Esophagus muscularis mucosa (tissue), 4 donors: ENCODE measurements around the gene UBLCP1. TPM values are rescaled to one million over a fixed set of nuclear protein-coding genes. Genes with fewer than 3 reads are reported as not detected.

Source experiments
- DNase-seq: peaks from one replicate; pipeline ENCODE4 v3.0.0-alpha.2; 2017; ENCODE audit errors: extremely low spot score
- H3K27ac ChIP-seq, 4 donors: fragments of 200-600 bp; sonication (generic); replicated peaks in 1 of 4; 1 replicate in 3 of 4; 2 replicates in 1 of 4; pipeline ENCODE4 v1.5.1; 2016 to 2019; ENCODE audit warnings: mild to moderate bottlenecking in 1 of 4
- H3K27me3 ChIP-seq, 4 donors: fragments of 200-600 bp; sonication (generic); one replicate each; pipeline versions ENCODE4 v1.5.1 to v1.6.0; 2016 to 2019
- H3K36me3 ChIP-seq, 4 donors: fragments of 200-600 bp; sonication (generic); one replicate each; pipeline ENCODE4 v1.5.1; 2016 to 2019
- H3K4me1 ChIP-seq, 4 donors: fragments of 200-600 bp; sonication (generic); one replicate each; pipeline ENCODE4 v1.5.1; 2016 to 2019
- H3K4me3 ChIP-seq, 4 donors: fragments of 200-600 bp; sonication (generic); 1 replicate in 2 of 4; 2 replicates in 2 of 4; pipeline ENCODE4 v1.5.1; 2016 to 2019; ENCODE audit warnings: mild to moderate bottlenecking in 4 of 4, moderate library complexity in 1 of 4
- H3K9me3 ChIP-seq, 4 donors: fragments of 200-600 bp; sonication (generic); 1 replicate in 3 of 4; 2 replicates in 1 of 4; pipeline ENCODE4 v1.5.1; 2016 to 2019
- EP300 ChIP-seq: sonication (generic); formaldehyde crosslinking; IDR thresholded peaks from one replicate; pipeline ENCODE4 v1.6.1; 2017; ENCODE audit warnings: antibody characterized with exemption
- POLR2A ChIP-seq: fragments of 450-650 bp; IDR thresholded peaks from one replicate; pipeline ENCODE4 v1.6.1; 2017; ENCODE audit warnings: antibody characterized with exemption, moderate library complexity, mild to moderate bottlenecking, low read depth
- POLR2AphosphoS5 ChIP-seq, 2 donors: sonication (generic); formaldehyde crosslinking; IDR thresholded peaks; one replicate each; pipeline ENCODE4 v1.6.1; 2017; ENCODE audit warnings: antibody characterized with exemption in 2 of 2
- WGBS: methylation state at CpG from one replicate; pipeline ENCODE4 v1.1.5; 2018; 5-methylcytosine and 5-hydroxymethylcytosine counted together
- intact Hi-C: fragments of 100-400 bp; cut with DNase I; formaldehyde crosslinking; loops from one replicate; pipeline ENCODE4 v1.15.1; 2023
- total RNA-seq, 4 donors: library from RNA; depleted of rRNA; stranded (reverse); fragments of >200 nt; gene quantifications; one replicate each; pipeline versions ENCODE4 v1.1.0 to v1.2.1, GENCODE V29; 2016
- TF ChIP-seq, protein P1 (sequence below), 3 experiments: fragments of 200-600 bp in 2 of 3; fragments of 450-650 bp in 1 of 3; sonication (generic) in 2 of 3; IDR thresholded peaks; one replicate each; pipeline ENCODE4 v1.5.1; 2017 to 2019; ENCODE audit warnings: antibody characterized with exemption in 3 of 3, mild to moderate bottlenecking in 2 of 3, moderate library complexity in 1 of 3

Gene UBLCP1
- total RNA-seq, 4 donors from 2014 or later, result 17.5 to 22.8 (median 21.1) TPM

- no peaks in the 10 kb centered on the region for H3K9me3 ChIP-seq
- no peak overlapping the region for H3K4me3 ChIP-seq
- H3K27ac ChIP-seq, result no peak overlapping the region
- intact Hi-C loops, result no loop called here
- 80% methylated on average over 2 of the region's 2 CpGs for WGBS
- no peaks in the 10 kb centered on the region for H3K36me3 ChIP-seq
- no peaks in the 10 kb centered on the region for H3K27me3 ChIP-seq
- TF ChIP-seq EP300 (no peak), POLR2AphosphoS5 (IDR thresholded peaks at IDR 0.05) (no peak), POLR2A (no peak)
- TF ChIP-seq, protein P1, sequence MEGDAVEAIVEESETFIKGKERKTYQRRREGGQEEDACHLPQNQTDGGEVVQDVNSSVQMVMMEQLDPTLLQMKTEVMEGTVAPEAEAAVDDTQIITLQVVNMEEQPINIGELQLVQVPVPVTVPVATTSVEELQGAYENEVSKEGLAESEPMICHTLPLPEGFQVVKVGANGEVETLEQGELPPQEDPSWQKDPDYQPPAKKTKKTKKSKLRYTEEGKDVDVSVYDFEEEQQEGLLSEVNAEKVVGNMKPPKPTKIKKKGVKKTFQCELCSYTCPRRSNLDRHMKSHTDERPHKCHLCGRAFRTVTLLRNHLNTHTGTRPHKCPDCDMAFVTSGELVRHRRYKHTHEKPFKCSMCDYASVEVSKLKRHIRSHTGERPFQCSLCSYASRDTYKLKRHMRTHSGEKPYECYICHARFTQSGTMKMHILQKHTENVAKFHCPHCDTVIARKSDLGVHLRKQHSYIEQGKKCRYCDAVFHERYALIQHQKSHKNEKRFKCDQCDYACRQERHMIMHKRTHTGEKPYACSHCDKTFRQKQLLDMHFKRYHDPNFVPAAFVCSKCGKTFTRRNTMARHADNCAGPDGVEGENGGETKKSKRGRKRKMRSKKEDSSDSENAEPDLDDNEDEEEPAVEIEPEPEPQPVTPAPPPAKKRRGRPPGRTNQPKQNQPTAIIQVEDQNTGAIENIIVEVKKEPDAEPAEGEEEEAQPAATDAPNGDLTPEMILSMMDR (IDR thresholded peaks at IDR 0.05), result no peak
- H3K4me1 ChIP-seq, result no peaks in the 10 kb centered on the region
- DNase-seq, result no peak
Measured at GRCh38 chr5:159217236-159217635, 45.9 kb upstream of the UBLCP1 start.

GRCh38 chr5:159218595-159219023 lies 44.5 kb upstream of the UBLCP1 start:
- WGBS, result 76% methylated on average over 2 of the region's 2 CpGs

DNA sequence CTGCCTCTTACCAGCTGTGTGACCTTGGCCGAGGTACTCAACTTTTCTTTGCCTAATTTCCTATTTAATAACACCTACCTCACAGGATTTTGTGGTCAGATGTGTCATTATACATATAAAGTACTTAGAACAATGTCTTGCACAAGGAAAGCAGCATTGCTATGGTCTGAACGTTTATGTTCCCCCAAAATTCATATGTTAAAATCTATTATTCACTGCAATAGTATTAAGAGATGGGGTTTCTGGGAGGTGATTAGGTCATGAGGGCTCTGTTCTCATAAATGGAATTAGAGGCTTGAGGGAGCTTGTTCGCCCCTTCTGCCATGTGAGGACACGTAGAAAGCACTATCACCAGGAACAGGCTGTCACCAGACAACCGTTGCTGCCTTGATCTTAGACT lies 42.9 kb upstream of the UBLCP1 start:
- no peak for DNase-seq
- 79% methylated on average over 5 of the region's 5 CpGs for WGBS
- Histone ChIP-seq H3K27me3 (peaks cover 0 to 2% (median 0%) of the 10 kb centered on the region in 4 donors), H3K4me1 (no peaks in the 10 kb centered on the region), H3K36me3 (no peaks in the 10 kb centered on the region), H3K27ac (no peak overlapping the region), H3K4me3 (no peak overlapping the region), H3K9me3 (no peaks in the 10 kb centered on the region)
- intact Hi-C loops, result no loop called here
- no peak for TF ChIP-seq POLR2A
- TF ChIP-seq, protein P1 (IDR thresholded peaks at IDR 0.05), result no peak
- TF ChIP-seq EP300, result no peak
- no peak for TF ChIP-seq POLR2AphosphoS5 (IDR thresholded peaks at IDR 0.05)

More at GRCh38 chr5:159218595-159219023, 44.5 kb upstream of the UBLCP1 start:
- TF ChIP-seq, protein P1 (IDR thresholded peaks at IDR 0.05), result no peak
- no peak for TF ChIP-seq POLR2AphosphoS5 (IDR thresholded peaks at IDR 0.05)
- TF ChIP-seq POLR2A, result no peak
- no peak for DNase-seq
- H3K9me3 ChIP-seq, result no peaks in the 10 kb centered on the region
- H3K27ac ChIP-seq, result no peak overlapping the region
- H3K4me1 ChIP-seq, result no peaks in the 10 kb centered on the region
- H3K4me3 ChIP-seq, result no peak overlapping the region
- no peaks in the 10 kb centered on the region for H3K27me3 ChIP-seq
- H3K36me3 ChIP-seq, result no peaks in the 10 kb centered on the region
- intact Hi-C loops, result no loop called here

GRCh38 chr5:159223469-159223868 lies 39.6 kb upstream of the UBLCP1 start:
- Histone ChIP-seq H3K4me3 (no peak overlapping the region), H3K4me1 (no peaks in the 10 kb centered on the region), H3K27ac (no peak overlapping the region), H3K27me3 (peaks cover 0 to 3% (median 0%) of the 10 kb centered on the region in 4 donors), H3K36me3 (no peaks in the 10 kb centered on the region), H3K9me3 (no peaks in the 10 kb centered on the region)
- no peak for DNase-seq
- intact Hi-C loops, result no loop called here
- WGBS, result 72% methylated on average over 3 of the region's 3 CpGs
- TF ChIP-seq, protein P1 (IDR thresholded peaks at IDR 0.05), result no peak
- no peak for TF ChIP-seq POLR2AphosphoS5 (IDR thresholded peaks at IDR 0.05)
- no peak for TF ChIP-seq EP300
- TF ChIP-seq POLR2A, result no peak

GRCh38 chr5:159224471-159224870 lies 38.6 kb upstream of the UBLCP1 start:
- 85% methylated on average over 2 of the region's 2 CpGs for WGBS

More at GRCh38 chr5:159224471-159224870, 38.6 kb upstream of the UBLCP1 start:
- no peak for DNase-seq
- TF ChIP-seq EP300 (no peak), POLR2A (no peak)
- Histone ChIP-seq H3K4me3 (no peak overlapping the region), H3K36me3 (no peaks in the 10 kb centered on the region), H3K9me3 (no peaks in the 10 kb centered on the region), H3K27ac (no peak overlapping the region), H3K4me1 (no peaks in the 10 kb centered on the region), H3K27me3 (peaks cover 0 to 3% (median 0%) of the 10 kb centered on the region in 4 donors)
- intact Hi-C loops, result no loop called here
